NCI-H1092 (cell line): ENCODE results near the gene NELL1.

Experiments used
- DNase-seq: peaks from one replicate; lab custom pipeline; 2025; lab: John Stamatoyannopoulos, UW

Gene NELL1

DNA sequence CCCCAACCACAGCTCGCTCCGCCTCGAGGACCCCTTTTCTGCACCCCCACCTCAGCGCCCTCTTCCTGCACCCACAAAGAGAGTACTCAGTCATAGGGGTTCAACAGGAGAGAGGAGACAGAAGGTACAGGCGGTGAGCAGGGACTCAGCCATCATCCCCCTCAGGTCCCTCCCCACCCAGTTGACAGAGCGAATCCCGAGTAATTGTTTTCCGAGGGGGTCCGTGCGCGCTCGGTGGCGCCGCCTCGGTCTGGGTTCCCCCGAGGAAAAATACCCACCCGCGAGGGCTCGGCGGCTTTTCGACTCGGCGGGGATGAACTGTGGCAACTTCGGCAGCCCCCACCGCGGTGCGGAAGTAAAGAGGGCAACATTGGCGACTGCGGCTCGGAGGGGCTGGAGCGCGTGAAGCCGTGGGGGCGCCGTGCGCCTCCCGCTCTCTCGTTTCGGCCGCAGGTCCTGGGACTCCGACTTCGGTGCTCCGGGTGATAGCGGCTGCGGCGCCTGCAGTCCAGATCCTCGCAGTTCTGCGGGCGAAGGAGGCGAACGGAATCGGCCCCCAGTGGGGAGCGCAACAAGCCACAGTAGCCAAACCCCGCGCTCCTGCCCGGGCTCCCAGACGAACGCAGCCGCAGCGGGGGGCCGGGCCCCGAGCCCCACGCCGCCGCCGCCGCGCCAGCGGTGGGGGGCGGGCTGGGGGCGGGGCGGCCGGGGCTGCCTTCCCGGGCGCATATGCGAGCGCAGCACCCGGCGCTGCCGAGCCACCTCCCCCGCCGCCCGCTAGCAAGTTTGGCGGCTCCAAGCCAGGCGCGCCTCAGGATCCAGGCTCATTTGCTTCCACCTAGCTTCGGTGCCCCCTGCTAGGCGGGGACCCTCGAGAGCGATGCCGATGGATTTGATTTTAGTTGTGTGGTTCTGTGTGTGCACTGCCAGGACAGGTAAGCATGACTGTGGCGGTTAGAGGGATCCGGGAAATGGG lies at the start of gene NELL1:
TSS of gene NELL1 (plus strand) at position 743 of the 976 bp plus-strand sequence.
- DNase-seq, result peak; percentile 14

- DNase-seq, result no peak
Measured at GRCh38 chr11:20620988-20621387, 48.4 kb upstream of the NELL1 start.

- no peak for DNase-seq
Measured at GRCh38 chr11:20621679-20622078, 47.7 kb upstream of the NELL1 start.

DNA sequence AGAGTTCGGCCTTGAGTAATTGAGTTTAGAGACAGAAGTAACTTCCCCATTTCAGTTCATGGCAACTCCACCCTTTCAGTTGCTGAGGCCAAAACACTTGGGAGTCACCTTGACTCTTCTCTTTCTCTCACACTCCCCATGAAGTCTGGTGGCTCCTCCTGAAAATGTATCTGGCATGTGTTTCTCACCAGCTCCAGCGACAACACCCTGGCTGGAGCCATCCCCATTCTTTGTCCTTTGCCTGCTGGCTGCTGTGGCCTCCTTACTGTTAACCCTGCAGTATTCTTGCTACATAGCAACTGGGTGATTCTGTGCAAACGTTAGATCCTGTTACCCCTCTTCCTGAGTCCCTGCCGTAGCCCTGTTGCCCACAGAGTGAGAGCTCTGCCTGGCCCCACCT lies 46.1 kb upstream of the NELL1 start:
- DNase-seq, result no peak

- no peak for DNase-seq
Measured at GRCh38 chr11:20626279-20626678, 43.1 kb upstream of the NELL1 start.

- DNase-seq, result no peak
Measured at GRCh38 chr11:20627026-20627425, 42.4 kb upstream of the NELL1 start.

GRCh38 chr11:20627701-20628100 lies 41.7 kb upstream of the NELL1 start:
- no peak for DNase-seq

DNA sequence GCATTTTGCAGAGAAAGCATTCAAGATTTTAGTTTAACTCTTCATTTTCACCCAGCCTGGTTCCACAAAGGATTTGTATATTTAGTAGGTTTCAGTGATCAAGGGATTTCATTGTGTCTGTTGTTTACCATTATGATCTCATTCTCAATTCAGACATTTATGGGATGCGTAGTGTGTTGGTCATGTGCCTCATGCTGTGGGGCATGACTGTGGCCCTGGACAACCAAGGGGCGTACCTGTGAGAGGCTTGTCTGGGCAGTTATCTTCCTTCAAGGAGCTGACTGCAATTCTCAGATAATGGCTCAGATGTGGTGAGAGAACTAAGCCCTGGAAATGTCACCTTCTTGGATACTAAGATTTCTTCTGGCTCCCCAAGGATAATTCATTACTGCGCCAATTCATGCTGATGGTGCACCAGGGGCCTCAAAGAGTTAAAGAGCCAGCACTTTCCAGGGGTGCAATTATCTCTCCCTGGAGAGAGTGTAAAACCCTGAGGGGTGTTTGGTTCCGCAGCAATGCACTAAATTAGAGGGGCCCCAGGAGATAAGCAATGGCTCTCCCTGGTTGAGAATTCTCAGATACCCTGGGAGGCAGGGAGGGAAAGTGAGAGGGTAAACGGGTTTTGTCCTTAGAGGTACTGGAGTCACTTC lies 37.7 kb upstream of the NELL1 start:
- no peak for DNase-seq

DNA sequence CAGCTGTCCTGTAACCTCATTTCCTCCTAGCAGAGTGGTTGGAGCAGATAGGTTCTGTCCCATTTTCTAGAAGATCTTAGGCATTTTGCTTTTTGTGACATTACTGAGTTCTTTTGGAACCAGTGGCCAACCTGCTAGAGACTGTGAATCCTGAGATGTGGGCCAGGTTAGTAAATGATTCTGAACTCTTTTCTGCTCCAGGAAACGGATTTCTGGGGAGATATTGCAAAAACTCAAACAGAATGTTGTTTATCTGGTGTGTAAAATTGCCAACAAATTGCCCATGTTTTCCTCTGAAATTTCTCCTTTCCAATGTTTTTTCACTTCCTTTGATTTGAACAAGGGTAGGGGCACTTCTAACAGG lies 37.2 kb upstream of the NELL1 start:
- no peak for DNase-seq

DNA sequence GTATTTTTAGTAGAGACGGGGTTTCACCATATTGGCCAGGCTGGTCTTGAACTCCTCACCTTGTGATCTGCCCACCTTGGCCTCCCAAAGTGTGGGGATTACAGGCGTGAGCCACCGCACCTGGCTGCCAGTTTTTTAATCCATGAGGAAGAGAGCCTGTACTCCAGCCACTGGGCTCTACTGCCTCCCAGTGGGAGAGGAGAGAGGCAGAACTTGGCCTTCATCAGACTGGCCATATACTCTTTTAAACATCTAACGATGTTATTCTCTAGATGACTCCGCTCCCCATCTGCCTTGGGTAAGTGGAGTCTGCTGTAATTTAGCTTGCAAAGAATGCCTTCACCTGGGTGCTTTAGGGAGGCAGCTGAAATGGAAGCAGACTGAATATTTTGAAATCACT lies 35.3 kb upstream of the NELL1 start:
- DNase-seq, result no peak

- no peak for DNase-seq
Measured at GRCh38 chr11:20634781-20635180, 34.6 kb upstream of the NELL1 start.

DNA sequence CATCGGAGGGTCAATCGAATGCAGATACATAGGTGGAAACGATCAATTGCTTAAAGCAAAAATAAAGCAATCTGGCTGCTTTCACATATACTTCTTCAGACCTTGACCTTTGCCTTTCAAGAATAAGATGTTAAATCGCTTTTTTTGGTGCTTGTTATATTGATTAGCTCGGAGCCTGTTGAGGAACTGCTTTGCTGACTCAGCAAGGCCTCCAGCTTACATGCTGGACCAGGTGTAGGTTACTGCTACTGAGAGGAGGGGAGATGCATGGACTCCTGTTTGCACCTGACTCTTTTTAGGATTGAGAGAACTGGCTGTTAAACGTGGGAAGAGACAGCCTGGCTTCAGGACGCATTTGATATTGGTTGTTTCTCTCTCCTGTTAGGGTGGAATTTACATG lies 31.3 kb upstream of the NELL1 start:
- no peak for DNase-seq

GRCh38 chr11:20639688-20640087 lies 29.7 kb upstream of the NELL1 start:
- no peak for DNase-seq

DNA sequence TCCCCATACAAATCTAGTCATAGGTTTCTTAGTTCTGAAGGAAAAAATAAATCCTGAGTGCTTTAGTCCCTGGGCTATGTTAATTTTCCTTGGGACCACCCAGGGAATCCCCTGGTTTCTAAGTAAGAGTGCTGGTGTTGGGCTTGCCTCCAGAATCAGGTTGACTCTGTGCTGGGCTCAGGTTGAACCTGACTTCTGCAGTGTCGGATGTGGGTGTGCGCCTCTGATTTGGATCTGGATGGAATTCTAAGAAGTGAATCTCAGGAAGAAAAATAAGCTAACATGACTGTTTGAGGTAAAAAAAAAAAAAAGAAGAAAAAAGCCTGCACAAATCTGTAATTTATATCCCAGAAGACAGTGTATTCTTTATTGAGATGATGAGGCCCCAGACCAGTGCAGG lies 29.0 kb upstream of the NELL1 start:
- no peak for DNase-seq

- no peak for DNase-seq
Measured at GRCh38 chr11:20644360-20644759, 25.0 kb upstream of the NELL1 start.

GRCh38 chr11:20647976-20648565 lies 21.3 kb upstream of the NELL1 start:
- peak; percentile 44 for DNase-seq

- no peak for DNase-seq
Measured at GRCh38 chr11:20652150-20652806, 17.1 kb upstream of the NELL1 start.

GRCh38 chr11:20654038-20654437 lies 15.3 kb upstream of the NELL1 start:
- DNase-seq, result no peak

DNA sequence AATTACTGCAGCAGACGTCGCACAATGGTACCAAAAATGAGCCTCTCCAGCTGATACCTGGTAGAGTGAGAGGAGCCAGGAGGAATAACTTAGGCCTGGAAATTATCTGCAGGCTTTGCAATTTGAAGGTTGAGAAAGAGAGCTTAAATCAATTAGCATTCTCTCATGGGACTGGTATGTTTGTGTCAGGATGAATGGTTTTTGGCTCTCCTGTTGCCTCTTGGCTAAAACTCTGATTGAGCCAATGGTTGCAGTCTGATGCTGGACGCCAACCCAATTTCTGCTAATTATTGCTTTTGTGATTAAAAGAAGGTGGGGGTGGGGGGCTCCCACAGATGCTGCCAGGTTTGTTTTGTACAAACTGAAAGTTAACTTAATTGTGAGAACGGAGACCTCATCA lies 12.5 kb upstream of the NELL1 start:
- DNase-seq, result no peak

DNA sequence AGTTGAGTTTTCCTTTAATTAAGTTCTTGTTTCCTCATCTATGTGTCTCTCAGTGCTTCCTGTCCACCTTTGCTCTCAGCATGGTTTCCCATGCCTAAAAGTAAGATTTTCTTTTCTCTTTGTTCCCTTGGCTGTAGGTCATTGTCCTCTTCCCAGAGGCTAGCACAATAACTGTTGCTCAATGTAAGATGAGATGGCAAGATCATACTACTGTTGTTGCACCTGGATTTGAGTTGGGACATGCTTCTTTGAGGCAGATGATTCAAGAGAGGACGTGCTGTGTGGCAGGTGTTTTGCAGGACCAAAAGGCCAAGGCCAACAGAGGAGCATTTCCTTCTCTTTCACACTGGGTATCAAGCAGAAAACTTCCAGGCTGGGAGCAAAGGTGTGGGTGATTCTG lies 11.3 kb upstream of the NELL1 start:
- DNase-seq, result no peak

- DNase-seq, result no peak
Measured at GRCh38 chr11:20661445-20661844, 7.9 kb upstream of the NELL1 start.

- no peak for DNase-seq
Measured at GRCh38 chr11:20661850-20662249, 7.5 kb upstream of the NELL1 start.
